HG02678 (cell line): ENCODE results near the gene SLC22A23.

Source experiments
- ATAC-seq: cut with Tn5 transposase; IDR thresholded peaks from one replicate; pipeline ENCODE4 v1.9.1; 2021; ENCODE audit warnings: mild to moderate bottlenecking, moderate library complexity; ENCODE audit not compliant: unreplicated experiment

Gene SLC22A23

DNA sequence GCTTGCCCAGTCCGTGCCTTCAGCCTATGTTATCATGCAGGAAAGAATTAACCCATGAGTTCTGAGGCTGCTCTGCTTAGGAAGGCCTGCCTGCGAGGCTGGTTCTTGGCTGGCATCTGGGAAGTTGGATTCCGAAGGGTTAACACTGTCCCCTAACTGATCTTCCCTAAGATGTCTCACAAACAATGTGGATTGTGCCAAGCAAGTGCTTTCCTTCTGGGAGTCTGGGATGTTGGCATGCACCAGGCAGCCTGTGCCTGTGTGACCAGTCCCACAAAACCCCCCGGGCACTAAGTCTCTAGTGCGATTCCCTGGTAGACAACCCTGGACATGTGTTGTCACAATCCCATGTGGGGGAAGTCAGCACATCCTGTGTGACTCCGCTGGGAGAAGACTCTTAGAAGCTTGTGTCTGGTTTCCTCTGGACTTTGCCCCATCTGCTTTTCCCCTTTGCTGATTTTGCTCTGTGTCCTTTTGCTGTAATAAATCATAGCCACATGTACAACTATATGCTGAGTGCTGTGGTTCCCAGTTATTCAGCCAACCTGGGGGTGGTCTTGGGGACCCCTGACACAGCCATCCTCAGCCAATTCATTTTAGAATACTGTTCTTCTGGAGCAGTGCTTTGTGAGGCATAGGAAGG, 83.8 kb downstream of the SLC22A23 start:
- ATAC-seq, result no peak

DNA sequence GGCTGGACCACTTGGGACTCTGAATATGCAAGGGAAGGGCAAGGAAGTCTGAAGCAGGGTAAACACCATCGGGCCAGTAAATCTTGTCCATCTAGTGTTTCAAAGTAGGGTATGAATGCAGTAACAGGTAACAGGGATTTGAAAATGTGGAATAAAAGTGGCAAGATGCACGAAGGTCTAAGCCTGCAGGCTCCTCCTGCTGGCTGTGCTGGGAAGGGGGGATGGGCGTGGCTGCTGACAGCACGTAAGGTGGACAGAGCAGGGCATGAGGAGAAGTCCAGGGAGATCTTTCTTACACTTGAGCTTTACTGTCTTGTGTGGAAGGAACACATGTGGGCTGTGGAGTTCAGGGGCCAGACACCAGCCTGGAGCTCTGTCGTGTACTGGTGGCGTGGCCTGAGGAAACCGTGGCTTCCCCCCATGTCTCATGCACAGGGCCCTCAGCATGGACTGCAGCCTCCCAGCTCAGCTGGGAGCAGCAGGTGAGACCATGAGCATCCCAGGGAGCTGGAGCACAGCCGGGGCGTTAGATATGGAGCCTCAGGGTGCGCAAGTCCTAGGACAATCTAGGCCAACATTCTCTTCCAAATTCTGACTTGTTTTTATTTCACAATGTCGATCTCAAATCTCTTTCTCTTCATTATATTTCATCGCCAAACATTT, 84.5 kb downstream of the SLC22A23 start:
- no peak for ATAC-seq

DNA sequence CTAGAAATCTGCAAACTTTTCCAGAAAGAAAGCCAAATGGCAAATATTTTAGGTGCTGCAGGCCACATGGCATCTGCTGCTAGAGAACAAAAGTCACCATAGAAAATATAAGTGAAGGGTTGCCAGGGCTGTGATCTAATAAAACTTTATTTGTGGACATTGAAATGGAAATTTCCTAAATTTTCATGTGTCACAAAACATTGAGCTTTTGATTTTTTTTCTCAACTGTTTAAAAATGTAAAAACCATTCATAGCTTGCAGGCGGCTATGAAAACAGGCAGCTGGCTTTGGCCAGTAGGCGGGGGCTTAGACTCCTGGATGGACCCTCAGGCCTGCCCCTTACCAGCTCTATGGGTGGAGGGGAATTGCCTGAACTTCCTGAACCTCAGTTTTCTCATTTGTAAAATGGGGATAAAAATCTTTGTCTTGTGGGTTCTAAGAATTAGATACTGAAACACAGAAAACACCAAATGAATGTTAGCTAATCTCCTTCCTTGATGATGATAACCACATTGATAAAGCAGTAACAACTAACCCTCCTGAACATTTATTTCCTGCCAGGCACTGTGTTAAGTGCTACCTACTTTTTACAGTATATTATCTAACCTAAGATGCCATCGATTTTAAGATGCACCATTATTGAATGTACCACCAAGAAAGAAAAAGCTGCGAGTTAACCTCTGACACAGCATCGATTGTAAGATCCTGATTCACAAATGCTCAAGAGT, 85.5 kb downstream of the SLC22A23 start:
- ATAC-seq, result no peak

- ATAC-seq, result no peak
Observed at GRCh38 chr6:3370361-3371221, 86.3 kb downstream of the SLC22A23 start.

DNA sequence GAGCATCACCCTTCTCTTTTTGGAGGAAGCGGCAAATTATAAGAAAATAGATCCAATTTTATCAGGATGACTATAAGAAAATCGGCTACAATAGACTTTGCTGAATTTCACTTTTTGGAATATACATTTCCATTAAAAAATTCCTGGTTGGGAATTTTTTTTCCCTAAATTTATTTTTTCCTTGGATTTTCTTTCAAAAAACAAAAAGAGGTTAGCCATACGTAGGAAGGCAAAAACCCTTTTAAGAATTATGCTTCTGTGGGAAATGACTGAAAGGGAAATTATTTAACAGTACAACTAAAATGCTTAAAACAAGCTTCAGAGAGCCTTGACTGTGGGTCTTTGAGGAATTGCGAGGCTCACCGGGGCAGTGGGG, 86.9 kb downstream of the SLC22A23 start:
- no peak for ATAC-seq

GRCh38 chr6:3368685-3369084, 88.2 kb downstream of the SLC22A23 start:
- no peak for ATAC-seq

- no peak for ATAC-seq
Observed at GRCh38 chr6:3367630-3368029, 89.2 kb downstream of the SLC22A23 start.

GRCh38 chr6:3366596-3367413, 90.0 kb downstream of the SLC22A23 start:
- ATAC-seq, result no peak

- no peak for ATAC-seq
Observed at GRCh38 chr6:3364391-3364790, 92.5 kb downstream of the SLC22A23 start.

- ATAC-seq, result no peak
Observed at GRCh38 chr6:3363296-3364025, 93.4 kb downstream of the SLC22A23 start.

DNA sequence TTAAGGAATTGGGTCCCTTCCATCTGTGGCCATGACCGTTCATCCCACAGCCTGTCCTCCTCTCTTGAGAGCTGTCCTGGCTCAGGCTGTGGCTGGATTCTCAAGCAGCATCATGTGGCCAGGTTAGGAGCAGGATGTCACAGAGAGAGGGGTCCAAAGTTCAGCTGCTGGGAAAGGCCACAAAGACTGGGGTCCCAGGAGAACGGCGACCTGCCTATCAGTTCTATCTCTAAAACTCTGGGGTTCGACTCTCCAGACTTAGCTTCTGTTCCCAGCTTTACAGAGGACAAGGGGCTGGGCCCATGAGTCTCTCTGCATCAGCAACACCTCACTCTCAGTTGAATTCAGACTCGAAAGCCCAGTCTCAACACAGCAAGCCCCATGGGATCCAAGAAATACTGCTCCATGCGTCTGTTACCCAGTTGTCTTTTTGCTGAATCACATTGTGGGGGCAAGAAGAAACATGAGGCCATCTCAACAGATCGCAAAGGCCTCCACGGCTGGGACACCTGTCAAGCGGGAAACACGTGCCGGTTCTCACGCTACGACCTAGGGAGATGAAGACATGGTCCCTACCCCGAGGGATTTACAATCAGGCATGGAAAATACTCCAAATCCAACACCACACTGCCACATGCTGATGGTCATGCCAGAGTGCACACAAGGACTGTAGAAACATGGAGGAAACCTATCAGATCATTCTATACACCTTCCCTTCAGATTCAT, 95.4 kb downstream of the SLC22A23 start:
- ATAC-seq, result no peak

DNA sequence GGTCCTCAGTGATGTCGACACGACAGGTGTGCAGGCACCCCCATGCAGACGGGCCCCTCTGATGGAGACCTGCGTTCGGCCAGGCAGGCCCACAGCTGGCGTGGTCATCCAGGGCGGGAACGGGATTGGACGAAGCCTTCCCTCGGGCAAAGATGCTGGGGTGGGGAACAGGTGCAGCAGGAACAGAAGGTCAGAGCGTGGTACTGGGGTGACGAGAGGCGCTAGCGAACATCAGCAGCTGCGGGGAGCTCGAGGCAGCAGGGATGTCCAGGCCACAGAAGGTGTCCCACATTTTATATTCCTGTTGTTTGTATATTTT, 96.2 kb downstream of the SLC22A23 start:
- ATAC-seq, result no peak

- no peak for ATAC-seq
Observed at GRCh38 chr6:3359973-3360726, 96.7 kb downstream of the SLC22A23 start.

DNA sequence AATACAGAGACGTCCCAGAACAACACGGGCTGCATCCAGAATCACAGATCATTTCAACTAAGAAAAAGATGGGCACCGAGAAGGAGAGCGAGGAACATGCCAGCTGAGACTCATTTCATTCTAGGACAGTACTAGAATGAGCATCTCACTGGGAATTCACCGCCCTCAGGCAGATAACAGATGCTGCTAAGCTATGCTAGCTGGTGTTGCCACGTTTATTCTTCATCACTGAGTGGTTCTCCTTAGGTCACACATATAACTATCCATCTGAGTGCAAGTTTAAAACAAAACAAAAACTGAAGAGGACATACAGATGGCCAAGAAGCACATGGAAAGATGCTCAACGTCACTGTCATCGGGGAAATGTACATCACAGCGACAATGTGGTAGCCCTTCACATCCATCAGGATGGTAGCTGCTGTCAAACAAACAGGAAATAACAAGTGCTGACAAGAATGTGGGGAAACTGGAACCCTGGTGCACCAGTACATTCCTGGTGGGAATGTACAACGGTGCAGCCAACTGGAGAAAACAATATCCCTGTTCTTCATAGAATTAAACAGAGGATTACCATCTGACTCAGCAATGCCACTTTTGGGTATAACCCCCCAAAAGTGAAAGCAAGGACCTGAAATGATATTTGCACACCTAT, 97.6 kb downstream of the SLC22A23 start:
- no peak for ATAC-seq

DNA sequence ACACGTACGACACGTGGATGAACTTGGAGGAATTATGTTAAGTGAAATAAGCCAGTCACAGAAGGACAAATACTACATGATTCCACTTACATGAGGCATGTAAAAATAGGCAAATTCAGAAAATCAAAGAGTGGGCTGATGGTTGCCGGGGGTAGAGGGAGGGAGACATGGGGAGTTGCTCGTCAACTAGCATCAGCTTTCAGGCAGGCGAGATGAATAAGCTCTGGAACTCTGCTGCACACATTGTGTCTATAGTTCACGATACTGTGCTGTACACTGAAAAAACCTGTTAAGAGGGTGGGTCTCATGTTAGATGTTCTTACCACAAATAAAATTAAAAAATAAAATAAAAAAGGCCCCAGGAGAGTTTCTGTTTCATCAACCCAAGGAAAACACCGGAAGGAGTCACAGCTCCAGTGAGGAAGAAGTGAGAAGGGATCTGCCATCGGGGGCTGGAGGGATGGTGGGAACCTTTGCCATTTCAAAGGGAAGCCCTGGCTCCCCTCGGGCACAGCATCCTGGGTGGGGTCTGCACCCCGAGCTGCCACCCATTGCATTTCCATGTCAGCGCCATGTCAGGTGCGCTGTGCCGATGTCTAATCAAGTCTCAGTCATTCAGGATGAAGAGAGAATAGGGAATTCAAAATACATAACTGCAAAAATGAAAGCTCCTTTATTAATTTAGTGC, 98.3 kb downstream of the SLC22A23 start:
- no peak for ATAC-seq

DNA sequence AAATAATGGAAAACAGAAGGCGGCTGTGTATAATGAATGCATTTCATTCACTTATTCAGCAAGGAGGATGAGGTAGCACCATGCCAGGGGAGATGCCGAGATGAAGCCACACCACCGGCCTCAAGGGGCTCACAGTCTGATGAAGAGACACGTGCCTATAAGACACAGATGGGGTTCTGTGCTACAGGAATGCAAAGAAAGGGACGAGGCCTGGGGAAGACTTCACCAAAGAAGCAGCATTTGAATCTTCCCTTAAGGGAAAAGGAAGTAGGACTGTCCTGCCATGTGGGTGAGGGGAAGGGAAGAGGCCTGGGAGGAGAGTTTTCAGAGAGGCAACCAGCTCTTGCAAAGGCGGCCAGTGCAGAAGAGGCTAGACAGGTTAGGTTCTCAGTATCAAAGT, 99.2 kb downstream of the SLC22A23 start:
- no peak for ATAC-seq

DNA sequence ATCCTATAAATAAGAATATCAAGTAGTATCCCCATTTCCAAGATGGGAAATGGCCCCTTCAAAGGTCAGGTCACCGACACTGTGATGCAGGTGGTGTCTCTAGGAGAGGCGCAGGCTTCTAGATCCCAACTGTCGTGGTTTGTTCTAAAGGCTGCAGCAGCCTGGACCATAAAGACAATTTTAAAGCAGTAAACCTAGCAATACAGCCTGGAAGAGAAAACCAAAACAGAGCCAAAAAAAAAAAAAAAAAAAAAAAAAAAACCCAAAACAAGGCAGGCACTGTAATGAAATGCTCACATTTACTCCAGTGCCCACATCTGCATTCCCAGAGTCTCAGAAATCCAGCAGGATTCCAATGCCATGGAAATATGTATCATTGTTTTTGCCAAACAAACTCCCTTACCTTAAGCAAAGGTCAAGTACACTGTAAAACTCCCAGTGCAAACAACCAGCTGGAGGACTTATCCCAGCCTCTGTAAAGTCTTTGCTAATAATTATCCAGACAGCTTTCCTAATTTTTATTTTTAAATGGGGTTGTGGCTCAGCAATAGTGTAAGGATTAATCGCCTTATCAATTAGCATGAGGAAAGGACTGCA, 99.9 kb downstream of the SLC22A23 start:
- no peak for ATAC-seq
